HCT116 (cell line): ENCODE measurements around the gene HIRA. TPM values are rescaled to one million over a fixed set of nuclear protein-coding genes. Genes with fewer than 3 reads are reported as not detected.

Experiments used
- ATAC-seq: fragments of 200-7000 bp; cut with Tn5 transposase; 2 replicates; pipeline ENCODE4 v1.9.1; 2020; ENCODE audit warnings: mild to moderate bottlenecking, moderate library complexity
- BruUV-seq: library from RNA; stranded (reverse); fragments of 400-500 nt; replicated peaks from 2 replicates; lab custom pipeline; 2021; lab: Mats Ljungman, UMichigan
- CTCF ChIA-PET: fragments of 300-600 bp; sonication (Branson Sonifier 250); formaldehyde crosslinking; loops from one replicate; lab custom pipeline; 2021; ENCODE audit warnings: antibody characterized with exemption; lab: Charles Lee
- POLR2A ChIA-PET: fragments of 300-600, 350-600 bp; sonication (Branson Sonifier 250); formaldehyde crosslinking; loops from one replicate; lab custom pipeline; 2021; ENCODE audit warnings: antibody characterized with exemption; lab: Charles Lee
- RAD21 ChIA-PET, 2 experiments: fragments of 300-600 bp; sonication (Branson Sonifier 250); formaldehyde crosslinking; loops; one replicate each; lab custom pipeline; 2023; ENCODE audit warnings: low total read pairs in 2 of 2; ENCODE audit not compliant: uncharacterized antibody in 2 of 2, unreplicated experiment in 2 of 2, low non-redundant PET in 1 of 2; lab: Charles Lee
- DNase-seq: peaks from one replicate; pipeline ENCODE4 v3.0.0-alpha.2; 2010; ENCODE audit warnings: low read depth, low spot score
- H2AFZ ChIP-seq: fragments of 200-600 bp; shearing (Covaris generic), sonication (generic); 2 replicates; pipeline ENCODE4 v1.6.1; 2017; ENCODE audit warnings: low read depth, mixed run types, mixed read lengths, antibody characterized with exemption, low read length; ENCODE audit not compliant: poor library complexity, severe bottlenecking
- H3K27ac ChIP-seq: 2 replicates; pipeline ENCODE4 v1.5.1; 2012; ENCODE audit warnings: low read depth, low read length
- H3K27me3 ChIP-seq: fragments of 200-600 bp; sonication (generic); 2 replicates; pipeline ENCODE4 v1.6.1; 2016; ENCODE audit warnings: mixed run types, low read length, mixed read lengths; ENCODE audit not compliant: insufficient read depth
- H3K36me3 ChIP-seq, 2 experiments: fragments of 200-500 bp in 1 of 2; fragments of 200-600 bp in 1 of 2; sonication (Bioruptor generic) in 1 of 2; sonication (generic) in 1 of 2; 2 replicates each; pipeline versions ENCODE4 v1.5.1 to v1.6.1; 2014 to 2016; ENCODE audit warnings: low read length in 2 of 2, inconsistent platforms in 1 of 2, mixed read lengths in 1 of 2, mixed run types in 1 of 2; ENCODE audit not compliant: insufficient read depth in 2 of 2, control insufficient read depth in 1 of 2
- H3K4me1 ChIP-seq, 2 experiments: fragments of 200-600 bp in 1 of 2; sonication (generic) in 1 of 2; 2 replicates each; pipeline versions ENCODE4 v1.5.1 to v1.6.1; 2012 to 2017; ENCODE audit warnings: low read length in 2 of 2, inconsistent platforms in 1 of 2, mild to moderate bottlenecking in 1 of 2, mixed read lengths in 1 of 2, mixed run types in 1 of 2, moderate library complexity in 1 of 2; ENCODE audit not compliant: insufficient read depth in 2 of 2, control insufficient read depth in 1 of 2
- H3K4me2 ChIP-seq: fragments of 200-600 bp; sonication (generic); 2 replicates; pipeline ENCODE4 v1.6.1; 2017; ENCODE audit warnings: mixed run types, low read length, mixed read lengths
- H3K4me3 ChIP-seq, 2 experiments: fragments of 200-600 bp in 1 of 2; sonication (generic) in 1 of 2; replicated peaks in 1 of 2; 2 replicates each; pipeline ENCODE4 v1.5.1; 2011 to 2016; ENCODE audit warnings: low read length in 2 of 2, control low read depth in 1 of 2, low read depth in 1 of 2, mild to moderate bottlenecking in 1 of 2, mixed read lengths in 1 of 2, mixed run types in 1 of 2
- H3K79me2 ChIP-seq: fragments of 200-600 bp; sonication (generic); 2 replicates; pipeline ENCODE4 v1.6.1; 2017; ENCODE audit warnings: mild to moderate bottlenecking, mixed run types, low read length, moderate library complexity, mixed read lengths; ENCODE audit not compliant: insufficient read depth
- H3K9ac ChIP-seq: fragments of 200-600 bp; sonication (generic); 2 replicates; pipeline ENCODE4 v1.6.1; 2016; ENCODE audit warnings: low read length, mixed read lengths
- H3K9me2 ChIP-seq: fragments of 200-600 bp; sonication (generic), shearing (Covaris generic); 2 replicates; pipeline ENCODE4 v1.6.1; 2017; ENCODE audit warnings: mixed run types, mild to moderate bottlenecking, moderate library complexity; ENCODE audit not compliant: insufficient read depth
- H3K9me3 ChIP-seq, 2 experiments: fragments of 200-500 bp in 1 of 2; fragments of 200-600 bp in 1 of 2; sonication (Bioruptor generic) in 1 of 2; sonication (generic) in 1 of 2; 2 replicates each; pipeline ENCODE4 v1.6.1; 2014 to 2017; ENCODE audit warnings: low read length in 2 of 2, mixed read lengths in 2 of 2, inconsistent platforms in 1 of 2, low read depth in 1 of 2, mild to moderate bottlenecking in 1 of 2, mixed run types in 1 of 2, moderate library complexity in 1 of 2; ENCODE audit not compliant: control insufficient read depth in 1 of 2, insufficient read depth in 1 of 2
- H4K20me1 ChIP-seq: fragments of 200-600 bp; sonication (generic), shearing (Covaris generic); 2 replicates; pipeline ENCODE4 v1.6.1; 2017; ENCODE audit warnings: mixed run types, mild to moderate bottlenecking, moderate library complexity; ENCODE audit not compliant: insufficient read depth
- CEBPB ChIP-seq: IDR thresholded peaks from 2 replicates; pipeline ENCODE4 v1.6.1; 2012; ENCODE audit warnings: low read depth
- CTCF ChIP-seq, 3 experiments: fragments of 200-600 bp in 1 of 3; sonication (generic) in 1 of 3; IDR thresholded peaks in 2 of 3; conservative IDR thresholded peaks in 1 of 3; 2 replicates each; pipeline ENCODE4 v1.5.1; 2012 to 2017; ENCODE audit warnings: low read depth in 2 of 3, low read length in 2 of 3, antibody characterized with exemption in 1 of 3, borderline replicate concordance in 1 of 3, control low read depth in 1 of 3, mild to moderate bottlenecking in 1 of 3, mixed read lengths in 1 of 3, mixed run types in 1 of 3, moderate library complexity in 1 of 3; ENCODE audit not compliant: insufficient read depth in 1 of 3
- EZH2 ChIP-seq: fragments of 200-600 bp; sonication (generic); IDR thresholded peaks from 2 replicates; pipeline ENCODE4 v1.6.1; 2017; ENCODE audit warnings: antibody characterized with exemption, mixed run types
- EZH2phosphoT487 ChIP-seq: fragments of 200-600 bp; IDR thresholded peaks from 2 replicates; pipeline ENCODE4 v1.6.1; 2018; ENCODE audit warnings: antibody characterized with exemption, borderline replicate concordance
- MAX ChIP-seq: IDR thresholded peaks from 2 replicates; pipeline ENCODE4 v1.6.1; 2012
- POLR2A ChIP-seq: IDR thresholded peaks from 2 replicates; pipeline ENCODE4 v1.7.0; 2011; ENCODE audit warnings: borderline replicate concordance; ENCODE audit not compliant: insufficient read depth, insufficient read length; ENCODE audit errors: extremely low read depth
- SIN3A ChIP-seq: IDR thresholded peaks from 2 replicates; pipeline ENCODE4 v1.6.1; 2012; ENCODE audit warnings: low read depth
- TCF7L2 ChIP-seq: IDR thresholded peaks from 2 replicates; pipeline ENCODE4 v1.7.0; 2011; ENCODE audit warnings: borderline replicate concordance, inconsistent platforms; ENCODE audit not compliant: insufficient read depth, insufficient read length; ENCODE audit errors: extremely low read depth
- ZNF274 ChIP-seq: fragments of 200-500 bp; sonication (Bioruptor generic); IDR thresholded peaks from 2 replicates; pipeline ENCODE4 v1.6.1; 2014; ENCODE audit warnings: mild to moderate bottlenecking, low read depth, low read length, inconsistent platforms
- intact Hi-C: fragments of 100-400 bp; cut with micrococcal nuclease; formaldehyde crosslinking; loops from 2 replicates; pipeline ENCODE4 v1.10.0; 2022
- total RNA-seq: library from RNA; stranded (reverse); gene quantifications from one replicate; pipeline ENCODE4 v1.2.1, GENCODE V29; 2021; ENCODE audit not compliant: unreplicated experiment

HIRA gene
- total RNA-seq, 1 experiment from 2014 or later = 30.6 TPM

DNA sequence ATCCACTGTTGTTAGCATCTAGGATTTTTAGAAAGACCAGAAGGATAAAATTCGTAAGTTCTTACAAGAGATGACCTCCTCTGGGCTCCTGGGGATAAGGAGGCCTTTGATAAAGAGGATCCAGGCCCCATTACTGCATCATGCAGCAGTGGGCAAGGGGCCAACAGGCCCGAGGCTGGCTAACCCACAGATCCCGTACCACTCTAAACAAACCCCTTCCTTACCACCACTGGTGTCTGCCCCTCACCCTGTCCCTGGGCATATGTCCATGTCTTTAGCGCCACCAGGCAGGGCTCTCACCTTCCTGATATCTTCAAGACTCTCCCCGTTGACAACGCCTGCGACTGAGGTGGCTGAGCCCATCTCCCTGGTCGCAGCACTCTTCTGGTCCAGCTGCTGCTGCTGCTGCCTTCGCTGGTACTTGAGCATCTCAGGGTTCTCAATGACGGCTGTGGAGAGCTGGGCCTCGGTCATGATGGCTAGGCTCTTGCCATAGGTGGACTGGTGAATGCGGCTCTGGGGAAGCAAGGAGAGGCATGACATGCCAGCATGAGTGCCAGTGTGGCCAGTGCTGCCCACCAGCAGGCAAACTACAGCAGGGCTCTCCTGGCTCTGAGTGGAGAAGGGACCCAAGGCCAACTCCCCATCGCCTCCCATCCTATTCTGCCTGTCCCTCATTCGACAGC, 46.2 kb downstream of the HIRA start (continued):
- TF ChIP-seq CTCF (IDR thresholded peaks at IDR 0.05 in 2 of 3, conservative IDR thresholded peaks at IDR 0.05 in 1 of 3; ENCODE audit: borderline replicate concordance in 1 of 3, insufficient read depth in 1 of 3, low read depth in 2 of 3, low read length in 2 of 3) = no peak
- TF ChIP-seq POLR2A = no peak
- TF ChIP-seq MAX = no peak
- TF ChIP-seq SIN3A = no peak
- TF ChIP-seq CEBPB = no peak
- no peak for TF ChIP-seq TCF7L2
- TF ChIP-seq EZH2 = no peak

DNA sequence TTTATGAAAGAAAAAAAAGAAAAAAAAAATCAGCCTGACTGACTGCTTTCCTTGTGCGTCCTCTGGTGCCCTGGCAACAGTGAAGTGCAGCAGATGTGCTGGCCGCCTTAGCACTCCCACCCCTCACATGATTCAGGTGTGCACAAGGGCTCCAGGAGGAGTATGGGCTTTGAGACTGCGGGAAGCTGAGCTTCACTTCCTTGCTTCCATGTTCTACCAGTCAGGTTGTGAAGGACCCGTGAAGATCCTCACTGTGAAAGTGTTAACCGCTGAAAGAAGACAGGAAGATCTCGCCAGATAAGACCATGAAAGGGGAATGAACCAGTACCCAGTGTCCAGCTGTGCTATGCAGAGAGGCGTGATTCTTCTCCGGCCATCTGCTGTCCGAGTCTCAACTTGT, 48.2 kb downstream of the HIRA start:
- H3K36me3 ChIP-seq = peaks cover 38 to 49% of the 10 kb centered on the region in 2 experiments
- H3K9me3 ChIP-seq = no peaks in the 10 kb centered on the region
- intact Hi-C loops = no loop called here
- no peaks in the 10 kb centered on the region for H3K79me2 ChIP-seq
- no peak overlapping the region for H3K4me3 ChIP-seq
- ChIA-PET CTCF (no interaction called here), RAD21 (no interaction called here)
- H3K9me2 ChIP-seq = no peaks in the 10 kb centered on the region
- H3K9ac ChIP-seq = no peak overlapping the region
- no peak for TF ChIP-seq CEBPB
- no peak for TF ChIP-seq ZNF274
- no peak for TF ChIP-seq SIN3A
- TF ChIP-seq CTCF (IDR thresholded peaks at IDR 0.05 in 2 of 3, conservative IDR thresholded peaks at IDR 0.05 in 1 of 3; ENCODE audit: borderline replicate concordance in 1 of 3, insufficient read depth in 1 of 3, low read depth in 2 of 3, low read length in 2 of 3) = no peak
- no peak for TF ChIP-seq POLR2A
- no peak for TF ChIP-seq EZH2phosphoT487
- TF ChIP-seq, all 23 proteins: peak for 0
- H4K20me1 ChIP-seq = no peaks in the 10 kb centered on the region
- H3K27me3 ChIP-seq = no peaks in the 10 kb centered on the region
- no TSS peak for BruUV-seq
- no peak overlapping the region for H3K27ac ChIP-seq
- H3K4me1 ChIP-seq = peaks cover 9 to 17% of the 10 kb centered on the region in 2 experiments
- no peak overlapping the region for H2AFZ ChIP-seq
- no peak for ATAC-seq
- no peak for DNase-seq
- H3K4me2 ChIP-seq = no peak overlapping the region
- POLR2A ChIA-PET = no interaction called here
